ENCODE measurements around the gene LMTK3.
A peak's percentile ranks its signal among the peaks of the same experiment; 100 is the strongest.

Gene LMTK3

GRCh38 chr19:48444936-48445200 is 66.8 kb downstream of the LMTK3 start:
- DNase-seq (ENCODE audit: low spot score), result no peak

- DNase-seq (ENCODE audit: low spot score), result no peak
Measured at GRCh38 chr19:48444129-48444935, 67.3 kb downstream of the LMTK3 start.

GRCh38 chr19:48443731-48444128 is 67.9 kb downstream of the LMTK3 start:
- DNase-seq (ENCODE audit: low spot score), result no peak

- peak; percentile 27 for DNase-seq (ENCODE audit: low spot score)
Measured at GRCh38 chr19:48443256-48443655, 68.4 kb downstream of the LMTK3 start.

- DNase-seq (ENCODE audit: low spot score), result no peak
Measured at GRCh38 chr19:48442116-48443035, 69.3 kb downstream of the LMTK3 start.

- no peak for DNase-seq (ENCODE audit: low spot score)
Measured at GRCh38 chr19:48441360-48442050, 70.1 kb downstream of the LMTK3 start.

GRCh38 chr19:48436586-48436985 is 75.0 kb downstream of the LMTK3 start:
- DNase-seq (ENCODE audit: low spot score), result no peak
